GM12878 (cell line): ENCODE measurements around the gene MBTPS2. TPM values are rescaled to one million over a fixed set of nuclear protein-coding genes. Genes with fewer than 3 reads are reported as not detected.

Source experiments
- ATAC-seq: fragments of 200-7000 bp; cut with Tn5 transposase; 3 replicates; pipeline ENCODE4 v1.9.1; 2020; ENCODE audit warnings: mild to moderate bottlenecking, moderate library complexity
- BruUV-seq: library from RNA; stranded (reverse); fragments of 400-500 nt; replicated peaks from 2 replicates; lab custom pipeline; 2021; lab: Mats Ljungman, UMichigan
- CTCF ChIA-PET: fragments of 300-600 bp; sonication (Branson Sonifier 250); formaldehyde crosslinking; extraction: SDS; loops from one replicate; lab custom pipeline; 2021; ENCODE audit warnings: inconsistent platforms; lab: Yijun Ruan, JAX
- POLR2A ChIA-PET: fragments of 350-600 bp; formaldehyde crosslinking; extraction: SDS; loops from one replicate; lab custom pipeline; 2021; ENCODE audit warnings: inconsistent platforms; lab: Charles Lee
- RAD21 ChIA-PET: fragments of 300-600 bp; sonication (Branson Sonifier 250); formaldehyde crosslinking; loops from one replicate; lab custom pipeline; 2023; ENCODE audit warnings: antibody characterized with exemption; ENCODE audit not compliant: unreplicated experiment; lab: Charles Lee
- SMC1A ChIA-PET: fragments of 300-600 bp; sonication (Branson Sonifier 250); formaldehyde crosslinking; loops from one replicate; lab custom pipeline; 2023; ENCODE audit not compliant: unreplicated experiment, uncharacterized antibody; lab: Charles Lee
- DNase-seq: peaks from one replicate; pipeline ENCODE4 v3.0.0-alpha.2; 2011; ENCODE audit warnings: low read depth, low spot score
- FAIRE-seq: peaks from 3 replicates; lab custom pipeline; 2011; peaks lifted over from hg19 to GRCh38; lab: Jason Lieb, UNC
- H2AFZ ChIP-seq: 2 replicates; pipeline ENCODE4 v1.6.0; 2011; ENCODE audit warnings: low read depth, low read length, control low read depth; ENCODE audit not compliant: control insufficient read depth
- H3K27ac ChIP-seq: 2 replicates; pipeline ENCODE4 v1.5.1; 2011; ENCODE audit warnings: control low read depth; ENCODE audit not compliant: control insufficient read depth, insufficient read depth
- H3K27me3 ChIP-seq, 2 experiments: replicated peaks in 1 of 2; 2 replicates each; pipeline versions ENCODE4 v1.6.0 to v1.6.1; 2011; ENCODE audit warnings: low read length in 1 of 2; ENCODE audit not compliant: control insufficient read depth in 2 of 2, insufficient read depth in 2 of 2
- H3K36me3 ChIP-seq, 2 experiments: 2 replicates each; pipeline ENCODE4 v1.5.1; 2011; ENCODE audit warnings: low read length in 1 of 2; ENCODE audit not compliant: control insufficient read depth in 2 of 2, insufficient read depth in 2 of 2
- H3K4me1 ChIP-seq: 2 replicates; pipeline ENCODE4 v1.6.1; 2011; ENCODE audit warnings: mild to moderate bottlenecking, low read length, moderate library complexity, mixed read lengths; ENCODE audit not compliant: control insufficient read depth, insufficient read depth
- H3K4me2 ChIP-seq: 2 replicates; pipeline ENCODE4 v1.6.0; 2011; ENCODE audit warnings: control low read depth; ENCODE audit not compliant: control insufficient read depth, insufficient read depth
- H3K4me3 ChIP-seq: fragments of 200-600 bp; sonication (generic); 2 replicates; pipeline ENCODE4 v1.5.1; 2016
- H3K79me2 ChIP-seq: 2 replicates; pipeline ENCODE4 v1.6.0; 2011; ENCODE audit warnings: low read length; ENCODE audit not compliant: control insufficient read depth, insufficient read depth
- H3K9ac ChIP-seq: 2 replicates; pipeline ENCODE4 v1.8.0; 2011; ENCODE audit warnings: low read length, control low read depth, mixed read lengths; ENCODE audit not compliant: control insufficient read depth, insufficient read depth
- H3K9me3 ChIP-seq: replicated peaks from 3 replicates; pipeline ENCODE4 v1.5.1; 2011; ENCODE audit warnings: mild to moderate bottlenecking, low read length; ENCODE audit not compliant: control insufficient read depth, insufficient read depth
- H4K20me1 ChIP-seq: 2 replicates; pipeline ENCODE4 v1.6.0; 2011; ENCODE audit not compliant: control insufficient read depth, insufficient read depth
- BCL11A ChIP-seq: IDR thresholded peaks from 2 replicates; pipeline ENCODE4 v1.6.1; 2011; ENCODE audit warnings: low read depth, low read length
- CREB1 ChIP-seq: IDR thresholded peaks from 2 replicates; pipeline ENCODE4 v1.6.1; 2012; ENCODE audit warnings: low read depth, mild to moderate bottlenecking, inconsistent platforms
- IKZF2 ChIP-seq, 2 experiments: fragments of 450-650 bp; IDR thresholded peaks; 2 replicates each; pipeline ENCODE4 v1.6.1; 2017; ENCODE audit warnings: mild to moderate bottlenecking in 2 of 2, moderate library complexity in 2 of 2
- IRF4 ChIP-seq: IDR thresholded peaks from 2 replicates; pipeline ENCODE4 v1.6.1; 2011; ENCODE audit warnings: low read depth, low read length
- MAX ChIP-seq: IDR thresholded peaks from 2 replicates; pipeline ENCODE4 v1.6.1; 2012; ENCODE audit warnings: low read depth, low read length, improper control_type of control experiment
- NFIC ChIP-seq: IDR thresholded peaks from 2 replicates; pipeline ENCODE4 v1.6.1; 2012; ENCODE audit warnings: low read depth, mild to moderate bottlenecking, inconsistent platforms, low read length, moderate library complexity
- NR2C1 ChIP-seq: fragments of 450-650 bp; IDR thresholded peaks from 2 replicates; pipeline ENCODE4 v1.6.1; 2017; ENCODE audit warnings: antibody characterized with exemption, mild to moderate bottlenecking, moderate library complexity
- NR2C2 ChIP-seq: IDR thresholded peaks from 2 replicates; pipeline ENCODE4 v1.6.1; 2011; ENCODE audit warnings: borderline replicate concordance, low read depth; ENCODE audit not compliant: control insufficient read depth, insufficient read length
- PKNOX1 ChIP-seq: fragments of 450-650 bp; IDR thresholded peaks from 2 replicates; pipeline ENCODE4 v1.6.1; 2016; ENCODE audit warnings: mild to moderate bottlenecking
- POLR2AphosphoS2 ChIP-seq: IDR thresholded peaks from 2 replicates; pipeline ENCODE4 v1.6.1; 2011; ENCODE audit warnings: low read depth, mild to moderate bottlenecking, low read length, improper control_type of control experiment, moderate library complexity
- POU2F2 ChIP-seq: IDR thresholded peaks from 3 replicates; pipeline ENCODE4 v1.6.1; 2011; ENCODE audit warnings: low read depth, mild to moderate bottlenecking, low read length, borderline replicate concordance
- RELA ChIP-seq: fragments of 450-650 bp; IDR thresholded peaks from 2 replicates; pipeline ENCODE4 v1.8.0; 2014; ENCODE audit warnings: borderline replicate concordance; ENCODE audit not compliant: partially characterized antibody
- RELB ChIP-seq: fragments of 450-650 bp; IDR thresholded peaks from 2 replicates; pipeline ENCODE4 v1.6.1; 2017; ENCODE audit warnings: low read depth, mild to moderate bottlenecking, moderate library complexity
- RFX5 ChIP-seq: IDR thresholded peaks from 2 replicates; pipeline ENCODE4 v1.6.1; 2011; ENCODE audit warnings: low read depth, low read length, improper control_type of control experiment
- SIX5 ChIP-seq: IDR thresholded peaks from 2 replicates; pipeline ENCODE4 v1.6.1; 2011; ENCODE audit warnings: mild to moderate bottlenecking, low read depth, low read length, moderate library complexity; ENCODE audit not compliant: severe bottlenecking
- TAF1 ChIP-seq: IDR thresholded peaks from 2 replicates; pipeline ENCODE4 v1.6.1; 2011; ENCODE audit warnings: mild to moderate bottlenecking, low read depth, low read length, borderline replicate concordance
- TCF12 ChIP-seq: IDR thresholded peaks from 2 replicates; pipeline ENCODE4 v1.6.1; 2011; ENCODE audit warnings: low read depth, mild to moderate bottlenecking, low read length
- ZNF622 ChIP-seq: fragments of 450-650 bp; IDR thresholded peaks from 2 replicates; pipeline ENCODE4 v1.6.1; 2017; ENCODE audit warnings: mild to moderate bottlenecking, inconsistent platforms
- WGBS: methylation state at CpG from one replicate; pipeline ENCODE4 v1.1.6; 2016; ENCODE audit warnings: low lambda C conversion rate; ENCODE audit not compliant: insufficient replicate concordance, insufficient coverage; ENCODE audit errors: missing lambda C conversion rate; 5-methylcytosine and 5-hydroxymethylcytosine counted together
- in situ Hi-C: fragments of 300-500 bp; cut with MboI; formaldehyde crosslinking; loops from 9 replicates; pipeline ENCODE4 v1.14.3; 2018; ENCODE audit warnings: mixed read lengths
- intact Hi-C: fragments of 100-400 bp; cut with micrococcal nuclease; formaldehyde crosslinking; loops from one replicate; pipeline ENCODE4 v1.14.2; 2022; ENCODE audit not compliant: unreplicated experiment
- polyA plus RNA-seq, 11 experiments: library from polyadenylated mRNA; depleted of rRNA in 4 of 11; unstranded in 6 of 11; stranded (reverse) in 5 of 11; fragments of >200 nt; fragmentation: Nextera tagmentation in 4 of 11; fragmentation: Illumina TruSeq in 1 of 11; extraction: Ambion mirVana in 4 of 11; extraction: Trizol in 1 of 11; gene quantifications; 1 replicate in 1 of 11; 2 replicates in 10 of 11; pipeline versions ENCODE4 v1.2.1 to v1.2.3, GENCODE V29; 2011 to 2016; ENCODE audit warnings: inconsistent platforms in 2 of 11, missing spikeins in 2 of 11, low read depth in 1 of 11
- total RNA-seq, 4 experiments: library from RNA; depleted of rRNA in 3 of 4; stranded (reverse); fragments of >200 nt in 3 of 4; fragmentation: Illumina TruSeq in 1 of 4; extraction: Trizol in 1 of 4; gene quantifications; 2 replicates each; pipeline versions ENCODE4 v1.2.1 to v1.2.3, GENCODE V29; 2013 to 2021

MBTPS2 gene
- total and polyA plus RNA-seq, 10 of the 15 experiments (the other 5 are each of a cell fraction or from before 2014, with no cell fraction given) = 2.6 to 11.0 (median 8.0) TPM

GRCh38 chrX:21863241-21863640 is 23.8 kb downstream of the MBTPS2 start:
- Histone ChIP-seq H3K36me3 (no peaks in the 10 kb centered on the region), H3K9me3 (no peaks in the 10 kb centered on the region), H3K4me3 (no peak overlapping the region), H3K79me2 (no peaks in the 10 kb centered on the region), H3K27ac (no peak overlapping the region), H3K4me1 (no peaks in the 10 kb centered on the region), H3K27me3 (no peaks in the 10 kb centered on the region), H3K4me2 (no peak overlapping the region), H3K9ac (no peak overlapping the region), H4K20me1 (no peaks in the 10 kb centered on the region), H2AFZ (no peak overlapping the region)
- ATAC-seq (no peak), FAIRE-seq (no peak), DNase-seq (no peak)
- ChIA-PET RAD21 (no interaction called here), SMC1A (no interaction called here), POLR2A (no interaction called here), CTCF (no interaction called here)
- intact Hi-C loops (no loop called here), in situ Hi-C loops (no loop called here)
- WGBS = 71% methylated on average over 1 of the region's 1 CpG
- TF ChIP-seq POLR2AphosphoS2 = no peak
- no peak for TF ChIP-seq MAX
- no peak for TF ChIP-seq ZNF622
- no peak for TF ChIP-seq SIX5
- TF ChIP-seq NR2C1 = no peak
- TF ChIP-seq IKZF2 (IDR thresholded peaks at IDR 0.05) = no peak
- no peak for TF ChIP-seq TCF12
- no peak for TF ChIP-seq TAF1
- TF ChIP-seq POU2F2 = no peak
- no peak for TF ChIP-seq RFX5
- TF ChIP-seq RELB = no peak
- TF ChIP-seq BCL11A = no peak
- TF ChIP-seq NR2C2 = no peak
- no peak for TF ChIP-seq RELA
- TF ChIP-seq CREB1 = no peak
- no peak for TF ChIP-seq PKNOX1
- TF ChIP-seq NFIC = no peak
- no peak for TF ChIP-seq IRF4
- BruUV-seq = no TSS peak
